Activated CD4-positive, alpha-beta T cell treated with anti-CD3 and anti-CD28 coated beads for 36 hours (primary cell): ENCODE measurements around the gene RALA. TPM values are rescaled to one million over a fixed set of nuclear protein-coding genes. Genes with fewer than 3 reads are reported as not detected.
A peak's percentile ranks its signal among the peaks of the same experiment; 100 is the strongest.

Experiments used
- ATAC-seq: fragments of 200-7000 bp; cut with Tn5 transposase; one replicate; pipeline ENCODE4 v1.10.0; 2021; ENCODE audit warnings: mild to moderate bottlenecking, moderate library complexity
- CTCF ChIA-PET: fragments of 350-600 bp; sonication (Branson Sonifier 250); formaldehyde crosslinking; loops from one replicate; lab custom pipeline; 2021; ENCODE audit warnings: antibody characterized with exemption; lab: Charles Lee
- POLR2A ChIA-PET: fragments of 350-600 bp; sonication (Branson Sonifier 250); formaldehyde crosslinking; loops from one replicate; lab custom pipeline; 2021; ENCODE audit warnings: antibody characterized with exemption, inconsistent platforms; lab: Charles Lee
- DNase-seq: peaks from one replicate; pipeline ENCODE4 v3.0.0-alpha.2; 2020
- H3K27ac Mint-ChIP-seq: one replicate; pipeline ENCODE4 v1.8.0; 2021; ENCODE audit warnings: mixed read lengths
- H3K27me3 Mint-ChIP-seq: one replicate; pipeline ENCODE4 v1.8.0; 2021; ENCODE audit warnings: mixed read lengths
- H3K36me3 Mint-ChIP-seq: one replicate; pipeline ENCODE4 v1.8.0; 2021; ENCODE audit warnings: low read depth, mixed read lengths
- H3K4me1 Mint-ChIP-seq: one replicate; pipeline ENCODE4 v1.8.0; 2021; ENCODE audit warnings: mixed read lengths
- H3K4me3 Mint-ChIP-seq: one replicate; pipeline ENCODE4 v1.8.0; 2021; ENCODE audit warnings: mild to moderate bottlenecking, moderate library complexity, mixed read lengths
- H3K9me3 Mint-ChIP-seq: one replicate; pipeline ENCODE4 v1.8.0; 2021; ENCODE audit warnings: low read depth, mixed read lengths
- intact Hi-C, 2 experiments: fragments of 100-400 bp; cut with DNase I in 1 of 2; cut with micrococcal nuclease in 1 of 2; formaldehyde crosslinking; loops; one replicate each; pipeline versions ENCODE4 v1.14.2 to v1.15.1; 2022 to 2024; cut with DNase I, micrococcal nuclease
- total RNA-seq, 2 experiments: library from RNA; stranded (reverse); gene quantifications; one replicate each; pipeline ENCODE4 v1.2.3, GENCODE V29; 2021

The RALA gene
- total RNA-seq, 2 experiments from 2014 or later = 30.7 to 33.7 TPM

- intact Hi-C loops = loop anchor here (1.0 to 2.0 kb wide), 11 partner anchors 32 to 511 kb away; partner anchors contain the start of genes MPLKIP (in 2 of the 2), YAE1 (in 2 of the 2) and SUGCT (in 1 of the 2)
- Mint-ChIP-seq H3K4me3 (peak overlapping the region; percentile 87), H3K27me3 (no peaks in the 10 kb centered on the region), H3K9me3 (no peaks in the 10 kb centered on the region), H3K36me3 (peaks cover 9% of the 10 kb centered on the region), H3K27ac (peak overlapping the region; percentile 91), H3K4me1 (peaks cover 46% of the 10 kb centered on the region)
- DNase-seq (peak; percentile 53), ATAC-seq (peak; percentile 63)
- ChIA-PET CTCF (interaction anchor here (2.1 to 5.5 kb wide), 3 partner anchors 12 to 43 kb away, joined by 10 to 56 read pairs (median 12); no protein-coding TSS in a partner anchor), POLR2A (interaction anchor here (0.7 to 1.0 kb wide), 4 partner anchors 65 to 112 kb away, joined by 3 read pairs; no protein-coding TSS in a partner anchor)
Measured at GRCh38 chr7:39623732-39624441, 515 bp downstream of the RALA start.

- Mint-ChIP-seq H3K27me3 (no peaks in the 10 kb centered on the region), H3K27ac (peak overlapping the region; percentile 90), H3K4me3 (peak overlapping the region; percentile 87), H3K9me3 (no peaks in the 10 kb centered on the region), H3K36me3 (peaks cover 11% of the 10 kb centered on the region), H3K4me1 (peaks cover 47% of the 10 kb centered on the region)
- ATAC-seq (no peak), DNase-seq (peak; percentile 46)
- POLR2A ChIA-PET = interaction anchor here (0.9 kb wide), 1 partner anchor 109 kb away, joined by 3 read pairs; no protein-coding TSS in a partner anchor
- intact Hi-C loops = loop anchor here in 1 of 2 experiments (2.0 kb wide), 1 partner anchor 58 kb away; the partner anchor contains the start of gene YAE1
- CTCF ChIA-PET = interaction anchor here (2.1 to 5.5 kb wide), 2 partner anchors 35 to 43 kb away, joined by 10 to 56 read pairs; no protein-coding TSS in a partner anchor
Measured at GRCh38 chr7:39624442-39624807, 1.1 kb downstream of the RALA start.

GRCh38 chr7:39624935-39625694 lies 1.7 kb downstream of the RALA start:
- H3K4me1 Mint-ChIP-seq = peaks cover 47% of the 10 kb centered on the region
- POLR2A ChIA-PET = interaction anchor here (0.9 kb wide), 1 partner anchor 108 kb away, joined by 3 read pairs; no protein-coding TSS in a partner anchor
- no peaks in the 10 kb centered on the region for H3K27me3 Mint-ChIP-seq

GRCh38 chr7:39631736-39632308 lies 8.4 kb downstream of the RALA start:
- peaks cover 3% of the 10 kb centered on the region for H3K9me3 Mint-ChIP-seq
- H3K36me3 Mint-ChIP-seq = peaks cover 61% of the 10 kb centered on the region
- H3K27ac Mint-ChIP-seq = peak overlapping the region; percentile 63
- H3K4me1 Mint-ChIP-seq = peaks cover 71% of the 10 kb centered on the region
- ATAC-seq (no peak), DNase-seq (no peak)
- H3K4me3 Mint-ChIP-seq = no peak overlapping the region
- intact Hi-C loops = loop anchor here in 1 of 2 experiments (5.0 kb wide), 1 partner anchor 55 kb away; no protein-coding TSS in a partner anchor
- CTCF ChIA-PET = interaction anchor here (0.5 to 1.3 kb wide), 6 partner anchors 11 to 1263 kb away, joined by 3 to 4 read pairs (median 4); no protein-coding TSS in a partner anchor
- POLR2A ChIA-PET = no interaction called here
- H3K27me3 Mint-ChIP-seq = no peaks in the 10 kb centered on the region

More at GRCh38 chr7:39624935-39625694, 1.7 kb downstream of the RALA start:
- Mint-ChIP-seq H3K9me3 (no peaks in the 10 kb centered on the region), H3K27ac (peak overlapping the region; percentile 2), H3K36me3 (peaks cover 13% of the 10 kb centered on the region), H3K4me3 (peak overlapping the region; percentile 87)
- intact Hi-C loops = loop anchor here in 1 of 2 experiments (2.0 kb wide), 1 partner anchor 58 kb away; the partner anchor contains the start of gene YAE1
- ATAC-seq (peak; percentile 28), DNase-seq (no peak)
- CTCF ChIA-PET = interaction anchor here (2.1 to 5.5 kb wide), 2 partner anchors 35 to 44 kb away, joined by 10 to 56 read pairs; no protein-coding TSS in a partner anchor

GRCh38 chr7:39633563-39634477 lies 10.4 kb downstream of the RALA start:
- peaks cover 76% of the 10 kb centered on the region for H3K4me1 Mint-ChIP-seq
- CTCF ChIA-PET = no interaction called here
- no peaks in the 10 kb centered on the region for H3K27me3 Mint-ChIP-seq
- intact Hi-C loops = loop anchor here in 1 of 2 experiments (5.0 kb wide), 1 partner anchor 53 kb away; no protein-coding TSS in a partner anchor
- H3K4me3 Mint-ChIP-seq = no peak overlapping the region
- POLR2A ChIA-PET = no interaction called here
- ATAC-seq (peak; percentile 50), DNase-seq (no peak)
- H3K9me3 Mint-ChIP-seq = peaks cover 3% of the 10 kb centered on the region
- H3K36me3 Mint-ChIP-seq = peaks cover 59% of the 10 kb centered on the region
- peak overlapping the region; percentile 84 for H3K27ac Mint-ChIP-seq

- peaks cover 80% of the 10 kb centered on the region for H3K4me1 Mint-ChIP-seq
- H3K4me3 Mint-ChIP-seq = no peak overlapping the region
- H3K27ac Mint-ChIP-seq = peak overlapping the region; percentile 84
- intact Hi-C loops = loop anchor here in 1 of 2 experiments (5.0 kb wide), 1 partner anchor 53 kb away; no protein-coding TSS in a partner anchor
- H3K9me3 Mint-ChIP-seq = peaks cover 3% of the 10 kb centered on the region
- peaks cover 62% of the 10 kb centered on the region for H3K36me3 Mint-ChIP-seq
- ATAC-seq (no peak), DNase-seq (no peak)
- ChIA-PET POLR2A (no interaction called here), CTCF (no interaction called here)
- H3K27me3 Mint-ChIP-seq = no peaks in the 10 kb centered on the region
Measured at GRCh38 chr7:39634478-39634805, 11.1 kb downstream of the RALA start.

GRCh38 chr7:39637400-39637799 lies 14.0 kb downstream of the RALA start:
- Mint-ChIP-seq H3K27ac (no peak overlapping the region), H3K4me3 (no peak overlapping the region), H3K9me3 (peaks cover 3% of the 10 kb centered on the region), H3K4me1 (peaks cover 86% of the 10 kb centered on the region), H3K27me3 (no peaks in the 10 kb centered on the region), H3K36me3 (peaks cover 41% of the 10 kb centered on the region)
- DNase-seq (no peak), ATAC-seq (peak; percentile 55)
- ChIA-PET POLR2A (no interaction called here), CTCF (interaction anchor here (1.1 kb wide), 1 partner anchor 14 kb away, joined by 4 read pairs; the partner anchor contains the start of gene RALA)
- intact Hi-C loops = no loop called here

GRCh38 chr7:39637963-39638485 lies 14.7 kb downstream of the RALA start:
- ChIA-PET CTCF (interaction anchor here (1.1 to 1.2 kb wide), 2 partner anchors 15 to 56 kb away, joined by 3 to 4 read pairs; partner anchors contain the start of gene RALA), POLR2A (no interaction called here)
- H3K9me3 Mint-ChIP-seq = peaks cover 3% of the 10 kb centered on the region
- peaks cover 84% of the 10 kb centered on the region for H3K4me1 Mint-ChIP-seq
- H3K27ac Mint-ChIP-seq = no peak overlapping the region
- peaks cover 39% of the 10 kb centered on the region for H3K36me3 Mint-ChIP-seq
- intact Hi-C loops = no loop called here
- no peak for ATAC-seq
- DNase-seq = no peak
- H3K4me3 Mint-ChIP-seq = no peak overlapping the region
- no peaks in the 10 kb centered on the region for H3K27me3 Mint-ChIP-seq

GRCh38 chr7:39642896-39643295 lies 19.5 kb downstream of the RALA start:
- POLR2A ChIA-PET = no interaction called here
- intact Hi-C loops = no loop called here
- peaks cover 8% of the 10 kb centered on the region for H3K36me3 Mint-ChIP-seq
- ATAC-seq (no peak), DNase-seq (no peak)
- no peak overlapping the region for H3K27ac Mint-ChIP-seq
- no peak overlapping the region for H3K4me3 Mint-ChIP-seq
- no peaks in the 10 kb centered on the region for H3K9me3 Mint-ChIP-seq
- H3K27me3 Mint-ChIP-seq = no peaks in the 10 kb centered on the region
- CTCF ChIA-PET = no interaction called here
- peaks cover 66% of the 10 kb centered on the region for H3K4me1 Mint-ChIP-seq

GRCh38 chr7:39644170-39644569 lies 20.8 kb downstream of the RALA start:
- no peak for DNase-seq
- intact Hi-C loops = no loop called here
- Mint-ChIP-seq H3K4me3 (no peak overlapping the region), H3K27ac (no peak overlapping the region), H3K4me1 (peaks cover 67% of the 10 kb centered on the region), H3K36me3 (peaks cover 15% of the 10 kb centered on the region), H3K27me3 (no peaks in the 10 kb centered on the region), H3K9me3 (no peaks in the 10 kb centered on the region)
- ATAC-seq = no peak
- CTCF ChIA-PET = no interaction called here
- POLR2A ChIA-PET = no interaction called here
